SK-N-SH (cell line): ENCODE results near the gene CDIP1. TPM values are rescaled to one million over a fixed set of nuclear protein-coding genes. Genes with fewer than 3 reads are reported as not detected.

Experiments used
- CTCF ChIA-PET: fragments of 300-600, 350-600 bp; formaldehyde crosslinking; extraction: SDS; loops from one replicate; lab custom pipeline; 2021; lab: Yijun Ruan, JAX
- POLR2A ChIA-PET: fragments of 350-600 bp; sonication (Branson Sonifier 250); formaldehyde crosslinking; extraction: SDS; loops from one replicate; lab custom pipeline; 2020; ENCODE audit warnings: antibody characterized with exemption, inconsistent platforms; lab: Yijun Ruan, JAX
- DNase-seq: peaks from one replicate; pipeline ENCODE4 v3.0.0; 2012
- H2AFZ ChIP-seq: fragments of 200-600 bp; sonication (generic); 2 replicates; pipeline ENCODE4 v1.8.1; 2016; ENCODE audit warnings: antibody characterized with exemption, mild to moderate bottlenecking, low read depth
- H3F3A ChIP-seq: fragments of 200-600 bp; sonication (generic); replicated peaks from 2 replicates; pipeline ENCODE3; 2016; ENCODE audit warnings: antibody characterized with exemption, mild to moderate bottlenecking; ENCODE audit not compliant: insufficient read depth
- H3K27ac ChIP-seq, 2 experiments: fragments of 200-500 bp in 1 of 2; fragments of 200-600 bp in 1 of 2; sonication (Bioruptor generic) in 1 of 2; sonication (generic), shearing (Covaris generic) in 1 of 2; 2 replicates each; pipeline versions ENCODE4 v1.5.1 to v1.6.1; 2014 to 2016; ENCODE audit warnings: low read depth in 2 of 2, inconsistent platforms in 1 of 2, low read length in 1 of 2, mild to moderate bottlenecking in 1 of 2, mixed read lengths in 1 of 2
- H3K27me3 ChIP-seq: fragments of 200-600 bp; sonication (generic), shearing (Covaris generic); 2 replicates; pipeline ENCODE4 v1.6.1; 2016; ENCODE audit warnings: mixed run types; ENCODE audit not compliant: insufficient read depth
- H3K36me3 ChIP-seq, 2 experiments: fragments of 200-500 bp in 1 of 2; fragments of 200-600 bp in 1 of 2; sonication (Bioruptor generic) in 1 of 2; sonication (generic) in 1 of 2; replicated peaks in 1 of 2; 2 replicates each; pipeline versions ENCODE3 to v1.5.1; 2014 to 2016; ENCODE audit warnings: low read length in 1 of 2, mild to moderate bottlenecking in 1 of 2; ENCODE audit not compliant: insufficient read depth in 2 of 2, control insufficient read depth in 1 of 2
- H3K4me1 ChIP-seq, 2 experiments: fragments of 200-500 bp in 1 of 2; fragments of 200-600 bp in 1 of 2; sonication (Bioruptor generic) in 1 of 2; sonication (generic), shearing (Covaris generic) in 1 of 2; 2 replicates each; pipeline versions ENCODE4 v1.5.1 to v1.6.1; 2014 to 2016; ENCODE audit warnings: low read depth in 1 of 2, low read length in 1 of 2, mixed run types in 1 of 2; ENCODE audit not compliant: insufficient read depth in 2 of 2, control insufficient read depth in 1 of 2
- H3K4me2 ChIP-seq: fragments of 200-600 bp; sonication (generic), shearing (Covaris generic); 2 replicates; pipeline ENCODE4 v1.6.1; 2017; ENCODE audit warnings: mixed run types
- H3K4me3 ChIP-seq, 2 experiments: fragments of 200-500 bp in 1 of 2; fragments of 200-600 bp in 1 of 2; sonication (Bioruptor generic) in 1 of 2; sonication (generic), shearing (Covaris generic) in 1 of 2; 2 replicates each; pipeline versions ENCODE4 v1.5.1 to v1.8.1; 2014 to 2016; ENCODE audit warnings: low read depth in 2 of 2, inconsistent platforms in 1 of 2, low read length in 1 of 2, mild to moderate bottlenecking in 1 of 2, mixed read lengths in 1 of 2, moderate library complexity in 1 of 2
- H3K79me2 ChIP-seq: fragments of 200-600 bp; sonication (generic); 2 replicates; pipeline ENCODE4 v1.8.1; 2017; ENCODE audit warnings: mild to moderate bottlenecking; ENCODE audit not compliant: insufficient read depth
- H3K9ac ChIP-seq: fragments of 200-600 bp; sonication (generic); 2 replicates; pipeline ENCODE4 v1.6.1; 2017; ENCODE audit warnings: mixed run types
- H3K9me2 ChIP-seq: fragments of 200-600 bp; sonication (generic); 2 replicates; pipeline ENCODE4 v1.6.1; 2017; ENCODE audit warnings: mixed run types
- H3K9me3 ChIP-seq: fragments of 200-600 bp; sonication (generic); 2 replicates; pipeline ENCODE4 v1.6.1; 2017; ENCODE audit warnings: mixed run types, mild to moderate bottlenecking, moderate library complexity
- H4K20me1 ChIP-seq: fragments of 200-600 bp; sonication (generic); 2 replicates; pipeline ENCODE4 v1.6.1; 2017; ENCODE audit warnings: mild to moderate bottlenecking, mixed run types; ENCODE audit not compliant: insufficient read depth
- CHD2 ChIP-seq: fragments of 150-350 bp; IDR thresholded peaks from 2 replicates; pipeline ENCODE4 v1.6.1; 2018; ENCODE audit warnings: low read length; ENCODE audit not compliant: partially characterized antibody
- EP300 ChIP-seq, 2 experiments: IDR thresholded peaks; 2 replicates each; pipeline versions ENCODE4 v1.4.0 to v1.6.1; 2012; ENCODE audit warnings: borderline replicate concordance in 1 of 2, low read depth in 1 of 2, low read length in 1 of 2
- EZH2phosphoT487 ChIP-seq: fragments of 200-600 bp; sonication (generic); IDR thresholded peaks from 2 replicates; pipeline ENCODE4 v1.6.1; 2017; ENCODE audit warnings: low read depth, mixed run types, mild to moderate bottlenecking, antibody characterized with exemption, moderate library complexity, borderline replicate concordance
- GATA2 ChIP-seq: sonication (generic); formaldehyde crosslinking; IDR thresholded peaks from 2 replicates; pipeline ENCODE4 v1.5.0; 2020; ENCODE audit warnings: mild to moderate bottlenecking, missing genetic modification reagents
- MEF2A ChIP-seq: IDR thresholded peaks from 2 replicates; pipeline ENCODE4 v1.4.0; 2012; ENCODE audit warnings: low read depth, borderline replicate concordance
- MXI1 ChIP-seq: IDR thresholded peaks from 2 replicates; pipeline ENCODE4 v1.6.1; 2012; ENCODE audit warnings: mild to moderate bottlenecking, low read depth, low read length, improper control_type of control experiment
- RCOR1 ChIP-seq: fragments of 150-350 bp; IDR thresholded peaks from 2 replicates; pipeline ENCODE4 v1.6.1; 2017; ENCODE audit warnings: antibody characterized with exemption, low read length
- RFX5 ChIP-seq: IDR thresholded peaks from 2 replicates; pipeline ENCODE4 v1.6.1; 2012; ENCODE audit warnings: mild to moderate bottlenecking, improper control_type of control experiment, low read length
- RXRA ChIP-seq: IDR thresholded peaks from 2 replicates; pipeline ENCODE4 v1.4.0; 2012; ENCODE audit warnings: low read depth, mild to moderate bottlenecking, borderline replicate concordance
- SMC3 ChIP-seq: IDR thresholded peaks from 2 replicates; pipeline ENCODE4 v1.6.1; 2012; ENCODE audit warnings: low read depth, low read length, improper control_type of control experiment
- WGBS: methylation state at CpG from one replicate; pipeline ENCODE4 v1.1.6; 2017; ENCODE audit warnings: low lambda C conversion rate; 5-methylcytosine and 5-hydroxymethylcytosine counted together
- polyA plus RNA-seq, 3 experiments: library from polyadenylated mRNA; depleted of rRNA; stranded (reverse); fragments of >200 nt; gene quantifications; 2 replicates each; pipeline ENCODE4 v1.2.3, GENCODE V29; 2012
- TF ChIP-seq, protein P1 (sequence below): IDR thresholded peaks from 2 replicates; pipeline ENCODE4; 2012
- TF ChIP-seq, protein P2 (sequence below): fragments of 200-600 bp; sonication (generic); IDR thresholded peaks from 2 replicates; pipeline ENCODE4 v1.6.1; 2017; ENCODE audit warnings: antibody characterized with exemption, mild to moderate bottlenecking, moderate library complexity
- TF ChIP-seq, protein P3 (sequence below): IDR thresholded peaks from 2 replicates; pipeline ENCODE4 v1.4.0; 2012; ENCODE audit warnings: low read depth, borderline replicate concordance
- TF ChIP-seq, protein P4 (sequence below): IDR thresholded peaks from 2 replicates; pipeline ENCODE4 v1.4.0; 2012; ENCODE audit warnings: low read depth

The CDIP1 gene
- polyA plus RNA-seq, 1 of the 3 experiments (the other 2 are of a cell fraction) = 30.2 TPM

DNA sequence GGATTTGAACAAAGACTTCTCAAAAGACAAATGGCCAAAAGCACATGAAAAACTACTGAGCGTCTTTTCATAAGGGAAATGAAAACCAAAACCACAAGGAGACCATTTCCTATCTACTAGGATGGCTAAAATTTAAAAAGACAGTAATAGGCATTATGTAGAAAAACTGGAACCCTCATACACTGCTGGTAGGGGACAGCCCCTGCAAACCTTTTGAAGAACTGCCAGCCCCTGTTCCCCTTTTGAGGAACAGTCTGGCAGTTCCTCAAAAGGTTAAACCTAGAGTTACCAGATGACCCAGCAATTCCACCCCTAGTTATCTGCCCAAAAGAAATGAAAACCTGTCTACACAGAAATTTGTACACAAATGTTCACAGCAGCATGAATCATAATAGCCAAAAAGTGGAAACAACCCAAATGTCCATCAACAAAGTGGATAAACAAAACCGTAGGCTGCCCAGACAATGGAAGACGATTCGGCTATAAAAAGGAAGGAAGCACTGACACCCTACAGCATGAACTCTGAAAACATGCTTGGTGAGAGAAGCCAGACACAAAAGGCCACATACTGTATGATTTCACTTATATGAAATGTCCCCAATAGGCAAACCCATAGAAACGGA, 22.9 kb downstream of the CDIP1 start:
- Histone ChIP-seq H3K9me2 (no peaks in the 10 kb centered on the region), H4K20me1 (peaks cover 10% of the 10 kb centered on the region; the same call in 1 of the 2 replicates), H3K79me2 (peaks cover 9% of the 10 kb centered on the region; the same call in 1 of the 2 replicates), H3K36me3 (peaks cover 5 to 27% of the 10 kb centered on the region in 2 experiments), H3K27me3 (no peaks in the 10 kb centered on the region), H3K9ac (no peak overlapping the region), H3F3A (peaks cover 4% of the 10 kb centered on the region), H3K9me3 (no peaks in the 10 kb centered on the region), H2AFZ (no peak overlapping the region), H3K4me1 (no peaks in the 10 kb centered on the region; a peak in 1 of 4 replicates), H3K4me3 (no peak overlapping the region), H3K4me2 (no peak overlapping the region), H3K27ac (no peak overlapping the region)
- 91% methylated on average over 5 of the region's 5 CpGs for WGBS
- ChIA-PET POLR2A (interaction anchor here (0.5 kb wide), 1 partner anchor 14 kb away, joined by 3 read pairs; no protein-coding TSS in a partner anchor), CTCF (interaction anchor here (0.9 to 11.4 kb wide), 6 partner anchors 9 to 441 kb away, joined by 3 to 182 read pairs (median 21); no protein-coding TSS in a partner anchor)
- TF ChIP-seq GATA2 (CRISPR knock-in tag) = no peak
- no peak for TF ChIP-seq EP300 (IDR thresholded peaks at IDR 0.05; ENCODE audit: borderline replicate concordance in 1 of 2, low read depth in 1 of 2, low read length in 1 of 2)
- no peak for TF ChIP-seq RFX5
- TF ChIP-seq MEF2A = no peak
- no peak for TF ChIP-seq CHD2
- TF ChIP-seq, protein P1, sequence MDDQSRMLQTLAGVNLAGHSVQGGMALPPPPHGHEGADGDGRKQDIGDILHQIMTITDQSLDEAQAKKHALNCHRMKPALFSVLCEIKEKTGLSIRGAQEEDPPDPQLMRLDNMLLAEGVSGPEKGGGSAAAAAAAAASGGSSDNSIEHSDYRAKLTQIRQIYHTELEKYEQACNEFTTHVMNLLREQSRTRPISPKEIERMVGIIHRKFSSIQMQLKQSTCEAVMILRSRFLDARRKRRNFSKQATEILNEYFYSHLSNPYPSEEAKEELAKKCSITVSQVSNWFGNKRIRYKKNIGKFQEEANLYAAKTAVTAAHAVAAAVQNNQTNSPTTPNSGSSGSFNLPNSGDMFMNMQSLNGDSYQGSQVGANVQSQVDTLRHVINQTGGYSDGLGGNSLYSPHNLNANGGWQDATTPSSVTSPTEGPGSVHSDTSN = no peak
- TF ChIP-seq, protein P2, sequence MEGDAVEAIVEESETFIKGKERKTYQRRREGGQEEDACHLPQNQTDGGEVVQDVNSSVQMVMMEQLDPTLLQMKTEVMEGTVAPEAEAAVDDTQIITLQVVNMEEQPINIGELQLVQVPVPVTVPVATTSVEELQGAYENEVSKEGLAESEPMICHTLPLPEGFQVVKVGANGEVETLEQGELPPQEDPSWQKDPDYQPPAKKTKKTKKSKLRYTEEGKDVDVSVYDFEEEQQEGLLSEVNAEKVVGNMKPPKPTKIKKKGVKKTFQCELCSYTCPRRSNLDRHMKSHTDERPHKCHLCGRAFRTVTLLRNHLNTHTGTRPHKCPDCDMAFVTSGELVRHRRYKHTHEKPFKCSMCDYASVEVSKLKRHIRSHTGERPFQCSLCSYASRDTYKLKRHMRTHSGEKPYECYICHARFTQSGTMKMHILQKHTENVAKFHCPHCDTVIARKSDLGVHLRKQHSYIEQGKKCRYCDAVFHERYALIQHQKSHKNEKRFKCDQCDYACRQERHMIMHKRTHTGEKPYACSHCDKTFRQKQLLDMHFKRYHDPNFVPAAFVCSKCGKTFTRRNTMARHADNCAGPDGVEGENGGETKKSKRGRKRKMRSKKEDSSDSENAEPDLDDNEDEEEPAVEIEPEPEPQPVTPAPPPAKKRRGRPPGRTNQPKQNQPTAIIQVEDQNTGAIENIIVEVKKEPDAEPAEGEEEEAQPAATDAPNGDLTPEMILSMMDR = no peak
- no peak for TF ChIP-seq MXI1
- no peak for DNase-seq

DNA sequence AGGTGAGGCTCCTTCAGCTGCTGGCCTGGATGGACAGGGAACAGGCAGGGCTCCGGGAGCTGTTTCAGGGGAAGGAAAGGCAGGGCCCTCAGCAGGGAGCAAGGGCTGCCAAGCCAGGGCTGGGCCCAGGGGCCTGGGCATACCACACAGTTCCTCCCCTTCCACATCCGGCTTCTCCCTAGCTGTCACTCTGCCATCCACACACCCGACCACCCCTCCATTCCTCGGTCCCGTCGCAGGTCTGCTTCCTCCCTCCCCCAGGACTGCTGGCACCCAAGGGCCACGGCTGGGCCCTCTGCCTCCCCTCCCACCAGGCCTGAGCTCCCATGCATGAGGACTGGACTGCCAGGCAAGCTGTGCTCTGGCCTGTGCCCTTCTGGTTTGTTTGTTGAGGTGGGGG, 24.0 kb downstream of the CDIP1 start:
- Histone ChIP-seq H3K9me2 (no peaks in the 10 kb centered on the region), H3K36me3 (peaks cover 8 to 37% of the 10 kb centered on the region in 2 experiments), H3K9ac (no peak overlapping the region), H3K4me2 (no peak overlapping the region), H3K4me3 (no peak overlapping the region), H3K27ac (no peak overlapping the region), H3K79me2 (peaks cover 9% of the 10 kb centered on the region; the same call in 1 of the 2 replicates), H3K27me3 (no peaks in the 10 kb centered on the region), H3F3A (peaks cover 4% of the 10 kb centered on the region), H3K9me3 (no peaks in the 10 kb centered on the region), H4K20me1 (peaks cover 10% of the 10 kb centered on the region; the same call in 1 of the 2 replicates), H3K4me1 (no peaks in the 10 kb centered on the region; a peak in 1 of 4 replicates), H2AFZ (no peak overlapping the region)
- WGBS = 78% methylated on average over 5 of the region's 7 CpGs
- no peak for DNase-seq
- CTCF ChIA-PET = interaction anchor here (0.9 to 11.4 kb wide), 4 partner anchors 8 to 442 kb away, joined by 3 to 182 read pairs (median 24); no protein-coding TSS in a partner anchor
- POLR2A ChIA-PET = no interaction called here
- no peak for TF ChIP-seq SMC3
- no peak for TF ChIP-seq EZH2phosphoT487
- TF ChIP-seq MEF2A = no peak
- TF ChIP-seq, protein P3, sequence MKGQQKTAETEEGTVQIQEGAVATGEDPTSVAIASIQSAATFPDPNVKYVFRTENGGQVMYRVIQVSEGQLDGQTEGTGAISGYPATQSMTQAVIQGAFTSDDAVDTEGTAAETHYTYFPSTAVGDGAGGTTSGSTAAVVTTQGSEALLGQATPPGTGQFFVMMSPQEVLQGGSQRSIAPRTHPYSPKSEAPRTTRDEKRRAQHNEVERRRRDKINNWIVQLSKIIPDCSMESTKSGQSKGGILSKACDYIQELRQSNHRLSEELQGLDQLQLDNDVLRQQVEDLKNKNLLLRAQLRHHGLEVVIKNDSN = no peak
- TF ChIP-seq RCOR1 = no peak
- TF ChIP-seq, protein P1 = no peak
- TF ChIP-seq, protein P4, sequence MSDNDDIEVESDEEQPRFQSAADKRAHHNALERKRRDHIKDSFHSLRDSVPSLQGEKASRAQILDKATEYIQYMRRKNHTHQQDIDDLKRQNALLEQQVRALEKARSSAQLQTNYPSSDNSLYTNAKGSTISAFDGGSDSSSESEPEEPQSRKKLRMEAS = no peak
- no peak for TF ChIP-seq RXRA
- TF ChIP-seq, protein P2 = no peak
